Lower leg skin (tissue), 4 donors: Measurements from ENCODE around the gene HAUS5. TPM values are rescaled to one million over a fixed set of nuclear protein-coding genes. Genes with fewer than 3 reads are reported as not detected.

ENCODE experiments used
- DNase-seq, 2 donors: peaks; one replicate each; pipeline ENCODE4 v3.0.0-alpha.2; 2019; ENCODE audit warnings: low spot score in 2 of 2
- H3K4me3 ChIP-seq: fragments of 200-600 bp; sonication (generic); 2 replicates; pipeline ENCODE4 v1.5.1; 2017; ENCODE audit warnings: mild to moderate bottlenecking, low read depth; ENCODE audit not compliant: poor library complexity, severe bottlenecking
- CTCF ChIP-seq, 3 donors: fragments of 450-650 bp; IDR thresholded peaks; one replicate each; pipeline ENCODE4 v1.5.1; 2016; ENCODE audit warnings: antibody characterized with exemption in 3 of 3, mild to moderate bottlenecking in 3 of 3, moderate library complexity in 2 of 3
- POLR2A ChIP-seq, 2 donors: fragments of 450-650 bp; IDR thresholded peaks; one replicate each; pipeline ENCODE4 v1.6.1; 2016 to 2017; ENCODE audit warnings: antibody characterized with exemption in 2 of 2, mild to moderate bottlenecking in 1 of 2, moderate library complexity in 1 of 2
- WGBS, 2 donors: methylation state at CpG; one replicate each; pipeline ENCODE4 v1.1.5; 2018; 5-methylcytosine and 5-hydroxymethylcytosine counted together
- intact Hi-C: fragments of 100-400 bp; cut with DNase I; formaldehyde crosslinking; loops from one replicate; pipeline ENCODE4 v1.15.0; 2023; ENCODE audit warnings: low total_unique reads
- total RNA-seq, 4 donors: library from RNA; depleted of rRNA; stranded (reverse); fragments of >200 nt; gene quantifications; one replicate each; pipeline ENCODE4 v1.1.0, GENCODE V29; 2016

Gene HAUS5
- total RNA-seq, 4 donors from 2014 or later = 8.9 to 15.7 (median 12.2) TPM

DNA sequence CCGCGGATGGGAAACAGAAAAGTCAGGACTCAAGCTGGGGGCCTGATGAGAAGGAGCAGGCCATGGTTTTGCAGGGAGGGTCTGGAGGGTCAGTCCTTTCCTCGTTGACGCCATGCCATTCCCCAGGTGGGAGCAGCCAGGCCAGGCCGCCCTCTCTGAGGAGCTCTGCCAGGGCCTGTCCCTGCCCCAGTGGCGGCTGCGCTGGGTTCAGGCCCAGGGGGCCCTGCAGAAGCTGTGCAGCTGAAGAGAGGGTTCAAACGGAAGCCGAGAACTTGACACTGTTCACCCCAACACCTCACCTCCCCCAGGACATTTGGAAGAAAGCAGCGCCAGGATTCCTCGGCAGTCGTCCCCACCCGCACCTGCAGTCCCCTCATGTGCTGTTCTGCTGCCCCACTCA lies 10.2 kb downstream of the HAUS5 start:
- intact Hi-C loops = no loop called here
- no peak overlapping the region for H3K4me3 ChIP-seq
- 84 to 85% methylated on average over 11 to 13 of the region's 13 CpGs for WGBS, 2 donors
- DNase-seq = no peak
- TF ChIP-seq POLR2A (IDR thresholded peaks at IDR 0.05) (no peak), CTCF (IDR thresholded peaks at IDR 0.05) (no peak)

GRCh38 chr19:35623327-35624010 lies 10.9 kb downstream of the HAUS5 start:
- intact Hi-C loops = no loop called here
- TF ChIP-seq CTCF (IDR thresholded peaks at IDR 0.05) (no peak), POLR2A (IDR thresholded peaks at IDR 0.05) (no peak)
- WGBS, 2 donors = 87% methylated on average over 6 of the region's 6 CpGs
- no peak for DNase-seq
- H3K4me3 ChIP-seq = no peak overlapping the region

GRCh38 chr19:35628264-35628564 lies 15.7 kb downstream of the HAUS5 start:
- peak overlapping the region; percentile 33 for H3K4me3 ChIP-seq
- intact Hi-C loops = no loop called here
- no peak for DNase-seq
- WGBS, 2 donors = 9 to 13% methylated on average over 9 of the region's 9 CpGs
- TF ChIP-seq POLR2A (IDR thresholded peaks at IDR 0.05) (no peak), CTCF (IDR thresholded peaks at IDR 0.05) (no peak)

DNA sequence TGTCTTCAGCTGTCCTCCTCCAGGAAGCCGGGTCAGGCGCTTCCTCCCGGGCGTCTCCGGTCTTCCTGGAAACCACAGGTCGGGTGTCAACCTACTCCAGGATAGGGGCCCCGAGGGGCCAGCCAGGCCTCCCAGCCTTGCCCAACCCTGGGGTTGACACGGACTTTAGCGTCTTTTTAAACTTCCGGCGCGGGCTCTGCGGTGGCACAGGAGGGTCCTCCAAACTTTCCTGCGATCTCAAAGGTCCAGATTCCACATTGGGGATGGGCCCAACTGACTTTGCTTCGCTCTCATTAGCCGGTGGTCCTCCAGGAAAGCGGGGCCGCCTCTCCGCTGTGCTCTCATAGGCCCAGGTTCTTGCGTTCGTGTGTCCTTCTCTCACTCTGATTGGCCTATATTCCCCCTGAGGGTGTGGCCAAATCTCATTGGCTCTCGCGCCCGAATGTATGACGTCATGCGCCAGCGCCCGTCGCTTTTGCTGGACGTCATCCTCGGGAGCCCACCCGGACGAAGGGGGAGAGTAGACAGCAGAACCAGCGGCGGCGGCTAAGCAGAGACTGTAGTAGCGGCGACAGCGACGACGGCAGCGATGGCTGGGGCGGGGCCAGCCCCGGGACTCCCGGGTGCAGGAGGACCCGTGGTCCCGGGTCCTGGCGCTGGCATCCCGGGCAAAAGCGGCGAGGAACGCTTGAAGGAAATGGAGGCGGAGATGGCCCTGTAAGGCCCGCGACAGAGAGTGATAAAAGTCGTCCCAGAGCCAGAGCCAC lies 16.2 kb downstream of the HAUS5 start, which contains the start of gene RBM42:
RBM42 (plus strand) TSS at position 472 of the 767 bp plus-strand sequence; CDS start at position 590, 118 bp downstream.
- TF ChIP-seq POLR2A (IDR thresholded peaks at IDR 0.05) (peak in 1 of 2 donors; percentile 65), CTCF (IDR thresholded peaks at IDR 0.05) (peak in 1 of 3 donors; percentile 41)

GRCh38 chr19:35629332-35629633 lies 16.7 kb downstream of the HAUS5 start:
- H3K4me3 ChIP-seq = peak overlapping the region; percentile 96
- DNase-seq = no peak
- intact Hi-C loops = no loop called here
- WGBS, 2 donors = 5 to 6% methylated on average over 15 of the region's 15 CpGs
- TF ChIP-seq POLR2A (IDR thresholded peaks at IDR 0.05) (no peak), CTCF (IDR thresholded peaks at IDR 0.05) (no peak)

More for the DNA sequence above, 16.2 kb downstream of the HAUS5 start, which contains the start of gene RBM42:
- peak within 1 kb of the TSS; percentile 96 for H3K4me3 ChIP-seq
- intact Hi-C loops = no loop called here
- DNase-seq = peak; percentile 98 to 99
- 0 to 1% methylated on average over 48 to 50 of the region's 56 CpGs for WGBS, 2 donors
